SK-N-SH (cell line): ENCODE measurements around the gene ABCG4.

Experiments used
- IRF3 ChIP-seq: fragments of 150-350 bp; IDR thresholded peaks from 2 replicates; pipeline ENCODE4 v1.6.1; 2016; ENCODE audit warnings: mild to moderate bottlenecking, low read depth, low read length
- REST ChIP-seq: IDR thresholded peaks from 2 replicates; pipeline ENCODE4 v1.6.1; 2012; ENCODE audit warnings: mild to moderate bottlenecking, low read depth, low read length, moderate library complexity
- RXRA ChIP-seq: IDR thresholded peaks from 2 replicates; pipeline ENCODE4 v1.4.0; 2012; ENCODE audit warnings: low read depth, mild to moderate bottlenecking, borderline replicate concordance
- TCF12 ChIP-seq: IDR thresholded peaks from 2 replicates; pipeline ENCODE4 v1.4.0; 2012
- TF ChIP-seq, protein P1 (sequence below): fragments of 200-600 bp; sonication (generic); IDR thresholded peaks from 2 replicates; pipeline ENCODE4 v1.6.1; 2017; ENCODE audit warnings: antibody characterized with exemption, mild to moderate bottlenecking, moderate library complexity
- TF ChIP-seq, protein P2 (sequence below): fragments of 150-350 bp; IDR thresholded peaks from 2 replicates; pipeline ENCODE4 v1.6.1; 2017; ENCODE audit warnings: antibody characterized with exemption, low read length, low read depth, borderline replicate concordance

DNA sequence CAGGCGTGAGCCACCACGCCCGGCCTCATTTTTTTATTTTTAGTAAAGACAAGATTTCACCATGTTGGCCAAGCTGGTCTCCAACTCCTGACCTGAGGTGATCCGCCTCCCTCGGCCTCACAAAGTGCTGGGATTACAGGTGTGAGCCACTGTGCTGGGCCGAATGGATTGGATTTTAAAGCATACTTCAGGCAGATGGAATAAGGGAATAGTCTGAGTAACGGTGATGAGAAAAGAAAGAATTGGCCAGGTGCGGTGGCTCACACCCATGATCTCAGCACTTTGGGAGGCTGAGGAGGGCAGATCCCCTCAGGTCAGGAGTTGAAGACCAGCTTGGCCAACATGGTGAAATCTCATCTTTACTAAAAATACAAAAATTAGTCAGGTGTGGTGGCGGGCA, 55.2 kb downstream of the ABCG4 start:
- TF ChIP-seq, protein P1, sequence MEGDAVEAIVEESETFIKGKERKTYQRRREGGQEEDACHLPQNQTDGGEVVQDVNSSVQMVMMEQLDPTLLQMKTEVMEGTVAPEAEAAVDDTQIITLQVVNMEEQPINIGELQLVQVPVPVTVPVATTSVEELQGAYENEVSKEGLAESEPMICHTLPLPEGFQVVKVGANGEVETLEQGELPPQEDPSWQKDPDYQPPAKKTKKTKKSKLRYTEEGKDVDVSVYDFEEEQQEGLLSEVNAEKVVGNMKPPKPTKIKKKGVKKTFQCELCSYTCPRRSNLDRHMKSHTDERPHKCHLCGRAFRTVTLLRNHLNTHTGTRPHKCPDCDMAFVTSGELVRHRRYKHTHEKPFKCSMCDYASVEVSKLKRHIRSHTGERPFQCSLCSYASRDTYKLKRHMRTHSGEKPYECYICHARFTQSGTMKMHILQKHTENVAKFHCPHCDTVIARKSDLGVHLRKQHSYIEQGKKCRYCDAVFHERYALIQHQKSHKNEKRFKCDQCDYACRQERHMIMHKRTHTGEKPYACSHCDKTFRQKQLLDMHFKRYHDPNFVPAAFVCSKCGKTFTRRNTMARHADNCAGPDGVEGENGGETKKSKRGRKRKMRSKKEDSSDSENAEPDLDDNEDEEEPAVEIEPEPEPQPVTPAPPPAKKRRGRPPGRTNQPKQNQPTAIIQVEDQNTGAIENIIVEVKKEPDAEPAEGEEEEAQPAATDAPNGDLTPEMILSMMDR: no peak
- TF ChIP-seq TCF12 (no peak), IRF3 (no peak), REST (no peak), RXRA (no peak)
- TF ChIP-seq, protein P2, sequence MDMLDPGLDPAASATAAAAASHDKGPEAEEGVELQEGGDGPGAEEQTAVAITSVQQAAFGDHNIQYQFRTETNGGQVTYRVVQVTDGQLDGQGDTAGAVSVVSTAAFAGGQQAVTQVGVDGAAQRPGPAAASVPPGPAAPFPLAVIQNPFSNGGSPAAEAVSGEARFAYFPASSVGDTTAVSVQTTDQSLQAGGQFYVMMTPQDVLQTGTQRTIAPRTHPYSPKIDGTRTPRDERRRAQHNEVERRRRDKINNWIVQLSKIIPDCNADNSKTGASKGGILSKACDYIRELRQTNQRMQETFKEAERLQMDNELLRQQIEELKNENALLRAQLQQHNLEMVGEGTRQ: no peak
